ENCODE data around the gene BCL6. TPM values are rescaled to one million over a fixed set of nuclear protein-coding genes. Genes with fewer than 3 reads are reported as not detected.

The BCL6 gene
- total and polyA plus RNA-seq, 4 donors: 7.8 to 71.8 (median 13.3) TPM

GRCh38 chr3:187728248-187728647, 17.0 kb downstream of the BCL6 start:
- no peak for DNase-seq (ENCODE audit: low spot score)
- H3K36me3 ChIP-seq (ENCODE audit: control insufficient read depth in 4 of 4, insufficient read depth in 3 of 4, low read depth in 1 of 4, low read length in 3 of 4): peaks cover 17 to 100% (median 95%) of the 10 kb centered on the region in 4 donors
- H3K27ac ChIP-seq (ENCODE audit: low read depth in 1 of 2, low read length in 2 of 2): no peak overlapping the region
- no peaks in the 10 kb centered on the region for H3K9me3 ChIP-seq (ENCODE audit: control insufficient read depth in 4 of 4, low read length in 3 of 4)
- TF ChIP-seq SP1 (IDR thresholded peaks at IDR 0.05) (no peak), RXRA (IDR thresholded peaks at IDR 0.05) (no peak), TAF1 (conservative IDR thresholded peaks at IDR 0.05) (no peak), RAD21 (IDR thresholded peaks at IDR 0.05) (no peak), FOXA2 (IDR thresholded peaks at IDR 0.05) (no peak), FOXA1 (IDR thresholded peaks at IDR 0.05) (no peak), JUND (IDR thresholded peaks at IDR 0.05) (no peak), HNF4A (conservative IDR thresholded peaks at IDR 0.05) (no peak), HNF4G (IDR thresholded peaks at IDR 0.05) (no peak), CTCF (IDR thresholded peaks at IDR 0.05; ENCODE audit: low read depth, low read length, missing input control) (no peak), NR2F2 (IDR thresholded peaks at IDR 0.05) (no peak), EGR1 (IDR thresholded peaks at IDR 0.05; ENCODE audit: low read depth in 2 of 2) (no peak)
- TF ChIP-seq, protein P1, sequence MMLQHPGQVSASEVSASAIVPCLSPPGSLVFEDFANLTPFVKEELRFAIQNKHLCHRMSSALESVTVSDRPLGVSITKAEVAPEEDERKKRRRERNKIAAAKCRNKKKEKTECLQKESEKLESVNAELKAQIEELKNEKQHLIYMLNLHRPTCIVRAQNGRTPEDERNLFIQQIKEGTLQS (IDR thresholded peaks at IDR 0.05): no peak
- TF ChIP-seq, protein P2, sequence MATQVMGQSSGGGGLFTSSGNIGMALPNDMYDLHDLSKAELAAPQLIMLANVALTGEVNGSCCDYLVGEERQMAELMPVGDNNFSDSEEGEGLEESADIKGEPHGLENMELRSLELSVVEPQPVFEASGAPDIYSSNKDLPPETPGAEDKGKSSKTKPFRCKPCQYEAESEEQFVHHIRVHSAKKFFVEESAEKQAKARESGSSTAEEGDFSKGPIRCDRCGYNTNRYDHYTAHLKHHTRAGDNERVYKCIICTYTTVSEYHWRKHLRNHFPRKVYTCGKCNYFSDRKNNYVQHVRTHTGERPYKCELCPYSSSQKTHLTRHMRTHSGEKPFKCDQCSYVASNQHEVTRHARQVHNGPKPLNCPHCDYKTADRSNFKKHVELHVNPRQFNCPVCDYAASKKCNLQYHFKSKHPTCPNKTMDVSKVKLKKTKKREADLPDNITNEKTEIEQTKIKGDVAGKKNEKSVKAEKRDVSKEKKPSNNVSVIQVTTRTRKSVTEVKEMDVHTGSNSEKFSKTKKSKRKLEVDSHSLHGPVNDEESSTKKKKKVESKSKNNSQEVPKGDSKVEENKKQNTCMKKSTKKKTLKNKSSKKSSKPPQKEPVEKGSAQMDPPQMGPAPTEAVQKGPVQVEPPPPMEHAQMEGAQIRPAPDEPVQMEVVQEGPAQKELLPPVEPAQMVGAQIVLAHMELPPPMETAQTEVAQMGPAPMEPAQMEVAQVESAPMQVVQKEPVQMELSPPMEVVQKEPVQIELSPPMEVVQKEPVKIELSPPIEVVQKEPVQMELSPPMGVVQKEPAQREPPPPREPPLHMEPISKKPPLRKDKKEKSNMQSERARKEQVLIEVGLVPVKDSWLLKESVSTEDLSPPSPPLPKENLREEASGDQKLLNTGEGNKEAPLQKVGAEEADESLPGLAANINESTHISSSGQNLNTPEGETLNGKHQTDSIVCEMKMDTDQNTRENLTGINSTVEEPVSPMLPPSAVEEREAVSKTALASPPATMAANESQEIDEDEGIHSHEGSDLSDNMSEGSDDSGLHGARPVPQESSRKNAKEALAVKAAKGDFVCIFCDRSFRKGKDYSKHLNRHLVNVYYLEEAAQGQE (IDR thresholded peaks at IDR 0.05): no peak
- TF ChIP-seq, protein P3, sequence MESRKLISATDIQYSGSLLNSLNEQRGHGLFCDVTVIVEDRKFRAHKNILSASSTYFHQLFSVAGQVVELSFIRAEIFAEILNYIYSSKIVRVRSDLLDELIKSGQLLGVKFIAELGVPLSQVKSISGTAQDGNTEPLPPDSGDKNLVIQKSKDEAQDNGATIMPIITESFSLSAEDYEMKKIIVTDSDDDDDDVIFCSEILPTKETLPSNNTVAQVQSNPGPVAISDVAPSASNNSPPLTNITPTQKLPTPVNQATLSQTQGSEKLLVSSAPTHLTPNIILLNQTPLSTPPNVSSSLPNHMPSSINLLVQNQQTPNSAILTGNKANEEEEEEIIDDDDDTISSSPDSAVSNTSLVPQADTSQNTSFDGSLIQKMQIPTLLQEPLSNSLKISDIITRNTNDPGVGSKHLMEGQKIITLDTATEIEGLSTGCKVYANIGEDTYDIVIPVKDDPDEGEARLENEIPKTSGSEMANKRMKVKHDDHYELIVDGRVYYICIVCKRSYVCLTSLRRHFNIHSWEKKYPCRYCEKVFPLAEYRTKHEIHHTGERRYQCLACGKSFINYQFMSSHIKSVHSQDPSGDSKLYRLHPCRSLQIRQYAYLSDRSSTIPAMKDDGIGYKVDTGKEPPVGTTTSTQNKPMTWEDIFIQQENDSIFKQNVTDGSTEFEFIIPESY (IDR thresholded peaks at IDR 0.05): no peak
- TF ChIP-seq, protein P4, sequence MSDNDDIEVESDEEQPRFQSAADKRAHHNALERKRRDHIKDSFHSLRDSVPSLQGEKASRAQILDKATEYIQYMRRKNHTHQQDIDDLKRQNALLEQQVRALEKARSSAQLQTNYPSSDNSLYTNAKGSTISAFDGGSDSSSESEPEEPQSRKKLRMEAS (IDR thresholded peaks at IDR 0.05): no peak
- H3K4me3 ChIP-seq (ENCODE audit: low read depth in 1 of 3, low read length in 3 of 3): no peak overlapping the region
- no peak overlapping the region for H3K9ac ChIP-seq (ENCODE audit: low read depth in 1 of 2, low read length in 2 of 2)
- peaks cover 0 to 20% (median 12%) of the 10 kb centered on the region in 4 donors for H3K4me1 ChIP-seq (ENCODE audit: control insufficient read depth in 4 of 4, insufficient read depth in 4 of 4, low read length in 3 of 4)
- no peaks in the 10 kb centered on the region for H3K27me3 ChIP-seq (ENCODE audit: control insufficient read depth in 4 of 4, insufficient read depth in 4 of 4, low read length in 3 of 4)
- 92% methylated on average over 8 of the region's 8 CpGs for WGBS

DNA sequence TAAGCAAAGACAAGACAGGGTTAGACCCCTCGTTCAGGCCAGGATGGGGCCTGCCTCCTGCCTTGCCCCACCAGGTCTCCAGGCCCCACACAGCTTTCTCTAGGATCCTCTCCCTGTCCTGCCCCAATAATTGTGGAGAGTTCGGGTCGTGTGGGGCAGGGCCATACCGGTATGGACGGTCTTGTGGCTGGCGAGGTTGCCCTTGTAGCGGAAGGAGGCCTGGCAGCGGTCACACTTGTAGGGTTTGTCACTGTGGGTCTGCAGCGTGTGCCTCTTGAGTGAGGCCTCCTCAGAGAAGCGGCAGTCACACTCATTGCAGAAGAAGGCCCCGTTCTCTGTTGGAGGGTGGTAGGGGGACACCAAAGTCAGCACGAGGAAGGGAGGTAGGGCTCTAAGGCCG, 18.7 kb downstream of the BCL6 start:
- DNase-seq (ENCODE audit: low spot score): no peak
- Histone ChIP-seq H3K9me3 (ENCODE audit: control insufficient read depth in 4 of 4, low read length in 3 of 4) (no peaks in the 10 kb centered on the region), H3K9ac (ENCODE audit: low read depth in 1 of 2, low read length in 2 of 2) (no peak overlapping the region), H3K4me3 (ENCODE audit: low read depth in 1 of 3, low read length in 3 of 3) (no peak overlapping the region), H3K27me3 (ENCODE audit: control insufficient read depth in 4 of 4, insufficient read depth in 4 of 4, low read length in 3 of 4) (no peaks in the 10 kb centered on the region), H3K4me1 (ENCODE audit: control insufficient read depth in 4 of 4, insufficient read depth in 4 of 4, low read length in 3 of 4) (peaks cover 0 to 20% (median 12%) of the 10 kb centered on the region in 4 donors), H3K36me3 (ENCODE audit: control insufficient read depth in 4 of 4, insufficient read depth in 3 of 4, low read depth in 1 of 4, low read length in 3 of 4) (peaks cover 17 to 96% (median 90%) of the 10 kb centered on the region in 4 donors), H3K27ac (ENCODE audit: low read depth in 1 of 2, low read length in 2 of 2) (no peak overlapping the region)
- WGBS: 98% methylated on average over 13 of the region's 13 CpGs
- TF ChIP-seq, protein P4 (IDR thresholded peaks at IDR 0.05): no peak

All from liver (tissue), 9 donors.